Tracheal epithelial cell (primary cell): ENCODE measurements around the gene CCDC116. TPM values are rescaled to one million over a fixed set of nuclear protein-coding genes. Genes with fewer than 3 reads are reported as not detected.

Source experiments
- total RNA-seq: library from RNA; depleted of rRNA; stranded (reverse); fragments of >200 nt; gene quantifications from 2 replicates; pipeline ENCODE4 v1.2.1, GENCODE V29; 2014

The CCDC116 gene, protein sequence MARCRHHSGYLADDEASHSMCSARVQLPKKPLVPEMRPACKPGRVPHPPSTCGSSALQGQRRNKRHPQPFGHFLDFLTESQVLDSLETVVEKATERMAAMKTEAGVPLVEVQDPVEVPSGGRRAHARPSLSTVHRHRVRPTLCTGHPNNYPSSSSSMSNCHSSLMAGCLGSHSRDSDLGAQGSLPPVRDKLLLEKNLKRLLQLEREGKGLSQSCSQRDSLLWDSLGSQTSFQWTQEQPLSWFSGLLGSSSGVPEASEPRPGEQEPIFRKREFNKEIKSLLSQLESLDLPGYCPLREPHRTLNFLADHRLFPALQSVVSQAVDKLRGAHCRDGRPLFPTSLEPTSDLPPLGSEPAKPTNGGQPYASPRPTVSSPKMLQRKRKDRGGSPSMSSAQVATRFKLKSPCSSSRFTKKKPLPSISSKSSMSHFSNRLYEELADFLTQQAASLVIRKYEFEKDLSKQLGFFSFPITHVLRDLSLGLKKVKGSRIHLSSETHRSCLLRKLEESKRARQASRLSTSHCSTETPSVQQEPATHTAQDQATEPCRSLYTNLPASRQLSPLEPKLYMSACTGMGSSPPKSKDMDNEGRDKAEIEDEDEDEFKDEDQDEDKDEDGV
- 0.24 TPM in 1 of 2 replicates, not detected in the other for total RNA-seq

DNA sequence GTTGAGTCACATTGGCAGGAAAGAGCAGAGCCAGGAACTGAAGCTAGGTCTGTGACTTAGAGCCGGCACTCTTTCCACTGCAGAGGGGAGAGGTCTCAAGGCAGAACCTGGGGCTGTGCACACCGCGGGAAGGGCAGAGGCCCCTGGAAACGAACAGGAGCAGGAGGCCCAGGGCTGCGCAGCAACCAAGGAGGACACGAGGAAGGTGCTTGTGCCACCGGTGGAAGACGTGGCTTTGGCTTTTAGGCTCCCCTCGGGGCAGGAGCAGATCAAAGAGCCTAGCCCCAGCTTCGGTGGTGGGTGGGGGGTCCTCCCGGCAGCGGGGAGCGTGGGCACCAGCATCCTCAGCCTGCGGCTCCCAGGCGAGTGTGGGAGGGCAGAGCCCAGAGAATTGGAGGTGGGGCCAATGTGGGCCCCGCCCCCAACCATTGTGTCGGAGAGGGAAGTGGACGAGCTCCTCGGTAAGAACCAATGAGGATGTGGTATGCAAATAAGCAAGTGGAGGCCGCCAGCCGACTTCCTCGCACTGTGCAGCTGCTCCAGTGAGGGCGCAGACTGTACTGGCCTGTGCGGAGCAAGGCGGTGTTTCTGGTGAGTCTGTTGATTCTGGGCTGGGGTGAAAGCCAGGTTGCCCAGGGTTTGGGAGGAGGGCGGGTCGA, at the start of gene CCDC116:
Gene CCDC116, plus strand, starts transcription at position 524 of the 659 bp plus-strand sequence. CDS start 422 bp downstream, outside the sequence.

DNA sequence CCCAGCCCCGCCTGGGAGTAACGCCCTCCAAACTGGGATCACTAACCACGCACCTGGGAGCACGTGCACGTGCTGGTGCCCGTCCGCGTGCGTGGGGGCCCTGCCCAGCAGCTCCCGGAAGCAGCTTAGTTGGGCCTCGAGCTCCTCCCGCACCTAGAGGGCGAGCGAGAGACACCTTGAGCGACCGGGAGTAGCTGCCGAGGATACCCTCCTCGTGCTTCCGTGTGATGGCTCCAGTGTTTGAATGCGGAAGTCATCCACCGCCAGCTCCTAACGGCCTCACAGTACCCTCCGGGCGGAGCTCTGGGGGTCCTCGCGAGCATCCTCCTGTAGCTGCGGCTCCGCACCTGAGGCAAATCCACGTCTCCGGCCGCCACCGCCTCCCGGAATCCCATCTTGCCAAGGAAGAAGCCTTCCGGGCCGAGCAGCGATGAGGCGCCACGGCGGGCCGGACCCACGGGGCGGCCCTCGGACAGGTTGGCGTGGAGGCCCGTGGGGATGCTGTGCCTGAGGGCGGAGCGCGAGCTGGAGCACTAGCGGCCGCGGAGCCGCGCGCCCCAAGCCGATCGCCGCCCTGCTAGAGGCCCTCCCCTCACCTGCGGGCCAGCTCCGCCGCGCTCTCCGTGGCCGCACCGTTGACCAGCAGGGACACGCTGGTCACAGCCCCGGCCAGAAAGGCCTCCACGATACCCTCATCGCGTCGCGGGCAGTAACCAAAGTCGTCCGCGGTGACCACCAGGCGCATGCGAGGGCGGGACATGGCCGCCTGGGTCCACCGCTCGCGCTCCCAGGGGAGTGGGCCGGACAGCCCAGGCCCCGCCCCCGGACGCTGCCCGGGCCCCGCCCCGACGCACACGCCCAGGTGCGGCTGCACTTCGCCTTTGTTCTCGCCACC, 3.1 kb upstream of the CCDC116 start, which contains the start of gene YDJC:
Gene YDJC, minus strand, starts transcription at position 768 of the 895 bp plus-strand sequence. Its CDS starts 8 bp downstream, at position 760.

DNA sequence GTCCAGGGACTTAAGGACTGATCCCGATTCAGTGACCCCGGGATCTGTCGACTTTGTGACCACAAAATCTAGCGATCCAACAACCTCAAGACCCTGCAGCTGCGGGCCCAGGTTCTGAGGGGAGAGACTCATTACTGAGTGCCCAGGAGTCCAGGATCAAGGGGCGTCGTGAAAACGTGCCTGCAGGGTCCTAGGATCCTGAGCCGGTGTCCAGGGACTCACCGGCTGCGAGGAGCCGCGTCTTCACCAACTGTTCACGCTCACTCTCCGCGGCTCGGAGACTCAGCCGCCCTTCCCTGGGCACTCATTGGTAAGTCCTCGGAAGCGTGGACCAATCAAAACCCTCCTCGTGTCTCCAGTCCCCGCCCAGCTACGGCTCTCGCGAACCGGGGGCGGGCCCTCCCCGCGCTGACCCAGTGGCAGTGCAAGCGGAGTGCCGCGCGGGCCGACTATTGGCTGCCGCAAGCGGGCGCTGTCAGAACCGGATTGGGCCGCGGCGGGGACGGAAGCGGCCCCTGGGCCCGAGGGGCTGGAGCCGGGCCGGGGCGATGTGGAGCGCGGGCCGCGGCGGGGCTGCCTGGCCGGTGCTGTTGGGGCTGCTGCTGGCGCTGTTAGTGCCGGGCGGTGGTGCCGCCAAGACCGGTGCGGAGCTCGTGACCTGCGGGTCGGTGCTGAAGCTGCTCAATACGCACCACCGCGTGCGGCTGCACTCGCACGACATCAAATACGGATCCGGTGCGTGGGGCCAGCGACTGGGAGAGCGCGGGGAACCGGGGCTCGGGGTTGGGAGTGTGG, 9.4 kb downstream of the CCDC116 start, which contains the start of gene SDF2L1:
Gene SDF2L1, plus strand, starts transcription at position 514 of the 795 bp plus-strand sequence. Its CDS starts 35 bp downstream, at position 549.

Other genes with a start within 250 kb of the CCDC116 start
- not detected in 2 replicates for gene RIMBP3B, start 249.0 kb upstream of the CCDC116 start, total RNA-seq
- gene HIC2, start 215.4 kb upstream of the CCDC116 start, total RNA-seq, result 2.6 and 3.6 TPM in 2 replicates
- gene TMEM191C, start 165.4 kb upstream of the CCDC116 start, total RNA-seq, result 1.2 TPM in 1 of 2 replicates, not detected in the other
- gene RIMBP3C, start 81.3 kb upstream of the CCDC116 start, total RNA-seq, result under 0.01 and 0.21 TPM in 2 replicates
- gene UBE2L3, start 65.0 kb upstream of the CCDC116 start, total RNA-seq, result 24.9 and 26.3 TPM in 2 replicates
- gene YDJC, start 2.7 kb upstream of the CCDC116 start, total RNA-seq, result 56.3 and 57.6 TPM in 2 replicates
- 27.7 and 52.1 TPM in 2 replicates for gene SDF2L1, start 9.5 kb downstream of the CCDC116 start, total RNA-seq
- gene PPIL2, start 33.3 kb downstream of the CCDC116 start, total RNA-seq, result 14.5 and 14.7 TPM in 2 replicates
- 1.4 TPM in 1 of 2 replicates, not detected in the other for gene YPEL1, start 103.0 kb downstream of the CCDC116 start, total RNA-seq
- gene MAPK1, start 234.9 kb downstream of the CCDC116 start, total RNA-seq, result 56.1 and 56.7 TPM in 2 replicates